A549 treated with dexamethasone at 1 μM for 4 hours (cell line): ENCODE measurements around the gene PCDHB16. TPM values are rescaled to one million over a fixed set of nuclear protein-coding genes. Genes with fewer than 3 reads are reported as not detected.

Experiments
- total RNA-seq: library from RNA; stranded (reverse); fragments of 200-300 nt; extraction: Qiagen RNA extraction; gene quantifications from 5 replicates; pipeline ENCODE4 v1.2.3, GENCODE V29; 2022

PCDHB16 gene
- 0.05 to 0.15 TPM (median 0.09 TPM) in 5 replicates for total RNA-seq

GRCh38 chr5:141182248-141182647 is at the start of gene PCDHB16:
Gene PCDHB16, plus strand, starts transcription at chr5:141182387. Its CDS starts 173 bp downstream, at chr5:141182560.

GRCh38 chr5:141135030-141135717 is 47.0 kb upstream of the PCDHB16 start, which contains the start of gene PCDHB5:
Gene PCDHB5, plus strand, starts transcription at chr5:141135206. Its CDS starts 229 bp downstream, at chr5:141135435.

GRCh38 chr5:141149812-141150211 is 32.4 kb upstream of the PCDHB16 start, which contains the start of gene PCDHB6:
Gene PCDHB6, plus strand, starts transcription at chr5:141150057. Its CDS starts 201 bp downstream, at chr5:141150258.

GRCh38 chr5:141172381-141173204 is 9.6 kb upstream of the PCDHB16 start, which contains the start of gene PCDHB7:
Gene PCDHB7, plus strand, starts transcription at chr5:141172644. Its CDS starts 192 bp downstream, at chr5:141172836.

GRCh38 chr5:141177577-141178191 is 4.5 kb upstream of the PCDHB16 start, which contains the start of gene PCDHB8:
Gene PCDHB8, plus strand, starts transcription at chr5:141177790. Its CDS starts 245 bp downstream, at chr5:141178035.

GRCh38 chr5:141186897-141187512 is 4.8 kb downstream of the PCDHB16 start, which contains the start of gene PCDHB9:
Gene PCDHB9, plus strand, starts transcription at chr5:141187161. Its CDS starts 158 bp downstream, at chr5:141187319.

GRCh38 chr5:141192110-141192725 is 10.0 kb downstream of the PCDHB16 start, which contains the start of gene PCDHB10:
Gene PCDHB10, plus strand, starts transcription at chr5:141192353. Its CDS starts 200 bp downstream, at chr5:141192553.

GRCh38 chr5:141199359-141200235 is 17.4 kb downstream of the PCDHB16 start, which contains the start of gene PCDHB11:
Gene PCDHB11, plus strand, starts transcription at chr5:141199627. Its CDS starts 148 bp downstream, at chr5:141199775.

GRCh38 chr5:141208478-141208877 is 26.3 kb downstream of the PCDHB16 start, which contains the start of gene PCDHB12:
Gene PCDHB12, plus strand, starts transcription at chr5:141208719. Its CDS starts 189 bp downstream, at chr5:141208908.

GRCh38 chr5:141213656-141214339 is 31.6 kb downstream of the PCDHB16 start, which contains the start of gene PCDHB13:
Gene PCDHB13, plus strand, starts transcription at chr5:141213919. Its CDS starts 205 bp downstream, at chr5:141214124.

GRCh38 chr5:141223112-141223783 is 41.1 kb downstream of the PCDHB16 start, which contains the start of gene PCDHB14:
Gene PCDHB14, plus strand, starts transcription at chr5:141223343. Its CDS starts 163 bp downstream, at chr5:141223506.

Other genes starting within 250 kb of the PCDHB16 start
- 3.2 to 4.6 TPM (median 4.2 TPM) in 5 replicates for gene PCDHAC2, start 215.9 kb upstream of the PCDHB16 start, total RNA-seq
- gene PCDHB1, start 131.0 kb upstream of the PCDHB16 start, total RNA-seq, result not detected in 5 replicates
- gene PCDHB2, start 87.8 kb upstream of the PCDHB16 start, total RNA-seq, result 3.1 to 3.9 TPM (median 3.5 TPM) in 5 replicates
- gene PCDHB3, start 81.9 kb upstream of the PCDHB16 start, total RNA-seq, result 0.04 to 0.30 TPM (median 0.15 TPM) in 4 of 5 replicates, not detected in the other
- 0.02 to 0.12 TPM (median 0.02 TPM) in 3 of 5 replicates, not detected in the others for gene PCDHB4, start 60.6 kb upstream of the PCDHB16 start, total RNA-seq
- 1.1 to 1.6 TPM (median 1.4 TPM) in 5 replicates for gene PCDHB5, start 47.2 kb upstream of the PCDHB16 start, total RNA-seq
- 0.74 to 1.2 TPM (median 0.88 TPM) in 5 replicates for gene PCDHB6, start 32.3 kb upstream of the PCDHB16 start, total RNA-seq
- 0.02 TPM in 1 of 5 replicates, not detected in the others for gene PCDHB7, start 9.7 kb upstream of the PCDHB16 start, total RNA-seq
- 0.15 to 0.41 TPM (median 0.29 TPM) in 5 replicates for gene PCDHB8, start 4.6 kb upstream of the PCDHB16 start, total RNA-seq
- 0.02 to 0.07 TPM in 2 of 5 replicates, not detected in the others for gene PCDHB9, start 4.8 kb downstream of the PCDHB16 start, total RNA-seq
- 0.06 to 0.08 TPM (median 0.07 TPM) in 3 of 5 replicates, not detected in the others for gene PCDHB10, start 10.0 kb downstream of the PCDHB16 start, total RNA-seq
- gene PCDHB11, start 17.2 kb downstream of the PCDHB16 start, total RNA-seq, result 0.07 to 0.08 TPM (median 0.07 TPM) in 4 of 5 replicates, not detected in the other
- gene PCDHB12, start 26.3 kb downstream of the PCDHB16 start, total RNA-seq, result 0.03 to 0.05 TPM in 2 of 5 replicates, not detected in the others
- 0.04 to 0.09 TPM (median 0.07 TPM) in 5 replicates for gene PCDHB13, start 31.5 kb downstream of the PCDHB16 start, total RNA-seq
- 0.01 to 0.09 TPM (median 0.06 TPM) in 5 replicates for gene PCDHB14, start 41.0 kb downstream of the PCDHB16 start, total RNA-seq
- gene PCDHB15, start 63.0 kb downstream of the PCDHB16 start, total RNA-seq, result 0.05 to 0.16 TPM (median 0.05 TPM) in 5 replicates
- gene SLC25A2, start 121.7 kb downstream of the PCDHB16 start, total RNA-seq, result not detected in 5 replicates
- 61.8 to 74.9 TPM (median 70.3 TPM) in 5 replicates for gene TAF7, start 138.4 kb downstream of the PCDHB16 start, total RNA-seq
- gene PCDHGA1, start 148.1 kb downstream of the PCDHB16 start, total RNA-seq, result 0.22 to 0.32 TPM (median 0.26 TPM) in 5 replicates
- gene PCDHGA2, start 156.4 kb downstream of the PCDHB16 start, total RNA-seq, result 0.46 to 0.83 TPM (median 0.69 TPM) in 5 replicates
- gene PCDHGA3, start 161.4 kb downstream of the PCDHB16 start, total RNA-seq, result 0.02 to 0.05 TPM (median 0.03 TPM) in 4 of 5 replicates, not detected in the other
- gene PCDHGB1, start 167.7 kb downstream of the PCDHB16 start, total RNA-seq, result 1.5 to 2.2 TPM (median 1.8 TPM) in 5 replicates
- gene PCDHGA4, start 172.6 kb downstream of the PCDHB16 start, total RNA-seq, result 0.08 to 0.21 TPM (median 0.14 TPM) in 5 replicates
- gene PCDHGB2, start 177.6 kb downstream of the PCDHB16 start, total RNA-seq, result 0.05 to 0.16 TPM (median 0.11 TPM) in 5 replicates
- 0.09 to 0.21 TPM (median 0.15 TPM) in 5 replicates for gene PCDHGA5, start 181.8 kb downstream of the PCDHB16 start, total RNA-seq
- gene PCDHGB3, start 187.9 kb downstream of the PCDHB16 start, total RNA-seq, result 0.09 to 0.43 TPM (median 0.21 TPM) in 5 replicates
- gene PCDHGA6, start 191.5 kb downstream of the PCDHB16 start, total RNA-seq, result 0.12 to 0.32 TPM (median 0.29 TPM) in 5 replicates
- gene PCDHGA7, start 200.4 kb downstream of the PCDHB16 start, total RNA-seq, result 0.73 to 1.1 TPM (median 0.95 TPM) in 5 replicates
- 0.50 to 1.2 TPM (median 0.97 TPM) in 5 replicates for gene PCDHGB4, start 205.3 kb downstream of the PCDHB16 start, total RNA-seq
- gene PCDHGA8, start 210.2 kb downstream of the PCDHB16 start, total RNA-seq, result 0.03 to 0.05 TPM (median 0.04 TPM) in 3 of 5 replicates, not detected in the others
- 2.0 to 2.7 TPM (median 2.5 TPM) in 5 replicates for gene PCDHGB5, start 215.6 kb downstream of the PCDHB16 start, total RNA-seq
- 0.04 to 0.07 TPM (median 0.05 TPM) in 4 of 5 replicates, not detected in the other for gene PCDHGA9, start 220.4 kb downstream of the PCDHB16 start, total RNA-seq
- gene PCDHGB6, start 225.6 kb downstream of the PCDHB16 start, total RNA-seq, result 0.08 to 0.15 TPM (median 0.13 TPM) in 5 replicates
- 0.02 TPM in 2 of 5 replicates, not detected in the others for gene PCDHGA10, start 230.6 kb downstream of the PCDHB16 start, total RNA-seq
- 0.02 to 0.11 TPM (median 0.07 TPM) in 5 replicates for gene PCDHGB7, start 235.3 kb downstream of the PCDHB16 start, total RNA-seq
- gene PCDHGA11, start 238.7 kb downstream of the PCDHB16 start, total RNA-seq, result 0.02 to 0.03 TPM in 2 of 5 replicates, not detected in the others
- gene PCDHGA12, start 248.1 kb downstream of the PCDHB16 start, total RNA-seq, result not detected in 5 replicates